HG03565 (cell line): ENCODE measurements around the gene DEPDC5.

Experiments
- ATAC-seq: cut with Tn5 transposase; IDR thresholded peaks from one replicate; pipeline ENCODE4 v1.9.1; 2021; ENCODE audit warnings: mild to moderate bottlenecking, moderate library complexity; ENCODE audit not compliant: unreplicated experiment

DEPDC5 gene

DNA sequence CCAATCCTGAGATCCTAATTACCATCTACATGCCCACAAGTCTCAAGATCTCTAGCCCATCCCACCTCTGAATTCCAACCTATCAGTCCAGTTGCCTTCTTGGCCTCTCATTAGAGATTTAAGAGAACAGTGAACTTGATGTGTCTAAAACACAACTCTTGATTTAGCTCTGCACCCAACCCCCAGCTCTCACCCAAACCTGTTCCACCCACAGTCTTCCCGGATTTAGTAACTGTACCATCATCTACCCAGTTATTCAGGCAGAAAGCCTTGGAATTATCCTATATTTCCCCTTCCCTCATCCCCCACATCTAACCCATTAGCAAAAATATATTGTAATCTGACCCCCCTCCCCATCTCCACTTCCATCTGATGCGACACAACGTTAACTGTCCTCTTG is 166.5 kb downstream of the DEPDC5 start:
- no peak for ATAC-seq

DNA sequence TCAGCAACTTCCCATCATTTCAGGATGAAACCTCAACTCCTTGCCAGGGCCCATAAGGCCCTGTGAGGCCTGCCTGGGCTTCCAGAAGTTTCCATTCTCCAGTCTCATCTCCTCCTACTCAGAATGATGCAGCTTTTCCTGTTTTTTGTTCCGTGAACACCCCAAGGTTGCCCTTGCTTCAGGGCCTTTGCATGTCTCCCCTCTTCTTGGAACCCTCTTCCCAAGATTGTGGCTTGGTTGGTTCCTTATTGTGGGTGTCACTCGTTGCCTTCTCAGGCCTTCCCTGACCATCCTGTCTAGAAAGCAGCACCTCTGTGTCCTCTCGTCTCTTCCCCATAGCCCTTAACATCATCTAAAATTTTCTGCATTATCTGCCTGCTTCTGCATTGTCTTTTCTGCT is 167.3 kb downstream of the DEPDC5 start:
- no peak for ATAC-seq

DNA sequence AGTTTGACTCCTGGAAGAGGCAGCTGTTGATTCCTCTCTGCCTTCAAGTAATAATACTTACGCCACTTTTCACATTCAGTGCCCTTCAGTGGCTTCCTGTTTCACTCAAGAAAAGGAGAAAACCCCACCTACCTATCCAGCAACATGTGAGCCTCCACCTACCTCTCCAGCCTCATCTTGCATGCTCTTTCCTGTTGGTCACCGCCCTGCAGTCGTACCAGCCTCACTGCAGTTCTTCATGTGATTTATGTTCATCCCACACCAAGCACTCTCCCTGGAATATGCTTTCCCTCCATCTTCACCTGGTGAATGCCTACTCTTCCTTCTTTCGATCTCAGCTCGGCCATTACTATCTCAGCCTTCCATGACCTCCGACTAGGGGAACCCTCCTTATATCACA is 168.7 kb downstream of the DEPDC5 start:
- ATAC-seq: no peak

DNA sequence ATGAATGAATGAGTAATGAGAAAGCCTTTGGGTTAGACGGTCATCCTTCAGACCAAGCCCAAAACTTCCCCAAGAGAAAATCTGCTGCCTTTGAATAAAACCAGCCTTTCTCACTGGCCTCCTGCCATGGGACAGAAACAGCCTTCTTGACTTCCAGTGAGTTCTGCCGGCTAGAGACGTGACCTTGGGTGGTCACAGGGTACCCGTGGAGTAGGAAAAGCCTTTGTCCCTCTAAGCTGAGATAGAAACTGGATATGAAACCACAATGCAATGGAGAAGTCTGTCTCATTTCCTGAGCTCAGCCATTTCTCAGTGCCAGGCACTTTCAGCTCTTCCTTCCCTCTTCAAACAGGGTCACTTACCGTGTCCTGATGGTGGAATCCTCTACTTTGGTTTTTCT is 169.3 kb downstream of the DEPDC5 start:
- ATAC-seq: no peak

DNA sequence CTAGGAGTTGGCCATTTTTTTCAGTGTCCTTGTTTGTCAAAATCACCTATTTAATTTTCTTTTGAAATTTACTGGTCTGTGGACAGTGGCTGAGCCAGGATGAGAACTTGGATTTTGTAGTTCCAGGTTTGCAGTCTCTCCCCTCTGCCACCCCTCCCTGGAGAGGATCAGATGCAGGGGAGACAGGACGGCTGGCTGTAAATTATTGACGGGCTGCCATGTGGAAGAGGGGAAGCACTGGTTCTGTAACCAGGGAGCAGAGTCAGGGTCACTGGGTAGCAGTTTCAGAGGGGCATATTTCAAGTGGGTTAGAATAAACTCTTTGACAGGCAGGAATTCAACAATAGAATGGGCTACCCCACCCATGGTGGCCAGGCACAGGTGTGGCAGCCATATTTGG is 169.9 kb downstream of the DEPDC5 start:
- no peak for ATAC-seq

DNA sequence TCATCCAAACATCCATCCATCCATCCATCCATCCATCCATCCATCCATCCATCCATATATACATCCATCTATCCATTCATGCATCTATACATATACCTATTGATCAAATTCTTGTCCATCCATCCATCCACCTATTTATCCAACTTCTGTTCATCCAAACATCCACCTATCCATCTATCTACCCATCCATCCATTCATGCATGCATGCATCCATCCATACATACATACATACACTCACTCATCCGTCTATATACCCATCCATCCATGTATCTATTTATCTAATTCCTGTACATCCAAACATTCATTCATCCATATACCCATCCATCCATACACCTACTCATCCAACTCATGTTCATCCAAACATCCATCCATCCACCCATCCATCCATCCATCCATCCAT is 171.2 kb downstream of the DEPDC5 start:
- no peak for ATAC-seq

DNA sequence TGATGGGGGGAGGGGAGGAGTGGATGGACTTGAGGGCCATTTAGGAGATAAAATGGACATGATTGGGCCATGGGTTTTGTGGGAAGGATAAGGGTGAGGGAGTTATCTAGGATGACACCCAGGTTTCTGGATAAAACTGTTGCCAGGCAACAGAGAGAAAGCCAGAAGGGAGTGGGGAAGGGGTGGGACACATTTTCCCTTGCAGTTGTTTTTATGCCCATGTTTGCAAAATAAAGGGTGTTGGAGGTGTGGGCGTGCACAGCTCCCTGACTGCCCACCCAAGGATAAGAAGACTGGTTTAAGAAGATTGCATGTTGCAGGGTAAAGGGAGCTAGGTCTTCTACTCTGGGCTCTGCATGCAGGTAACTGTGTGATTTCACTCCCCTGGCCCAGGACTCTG is 172.2 kb downstream of the DEPDC5 start:
- no peak for ATAC-seq

DNA sequence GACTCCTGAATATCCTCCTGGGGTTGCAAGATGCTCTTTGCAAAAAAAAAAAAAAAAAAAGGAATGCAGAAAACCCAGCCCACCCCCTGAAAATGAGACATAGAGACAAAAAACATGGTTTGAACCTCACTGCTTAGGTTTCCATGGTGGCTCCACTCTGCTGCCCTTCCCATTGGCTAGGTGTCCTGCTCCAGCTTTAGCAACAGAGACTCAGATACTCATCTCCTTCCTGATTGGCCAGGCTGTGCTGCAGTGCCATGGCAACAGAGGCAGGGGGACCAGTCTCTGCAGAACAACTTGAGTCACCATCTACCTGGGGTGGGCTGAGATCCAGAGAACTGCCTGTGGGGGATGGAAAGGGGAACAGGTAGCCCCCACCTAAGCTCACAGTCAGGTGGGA is 173.2 kb downstream of the DEPDC5 start:
- no peak for ATAC-seq

DNA sequence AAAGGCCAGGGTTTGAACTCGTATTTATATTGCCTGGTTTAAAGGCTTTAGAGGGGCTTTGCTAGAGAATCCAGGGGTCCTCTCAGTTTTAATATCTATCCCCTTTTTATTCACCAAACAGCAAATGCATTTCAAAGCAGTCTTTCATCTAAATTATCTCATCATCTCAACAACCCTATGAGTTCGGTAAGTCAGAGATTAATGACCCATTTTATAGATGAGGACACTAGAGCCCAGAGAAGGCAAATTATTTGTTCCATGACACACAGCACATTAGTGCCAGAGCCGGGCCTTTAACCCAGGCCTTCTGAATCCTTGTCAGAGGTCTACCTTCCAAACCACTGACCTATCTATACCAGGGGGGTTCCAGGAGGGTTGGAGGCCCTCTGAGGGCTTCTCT is 173.7 kb downstream of the DEPDC5 start:
- no peak for ATAC-seq

DNA sequence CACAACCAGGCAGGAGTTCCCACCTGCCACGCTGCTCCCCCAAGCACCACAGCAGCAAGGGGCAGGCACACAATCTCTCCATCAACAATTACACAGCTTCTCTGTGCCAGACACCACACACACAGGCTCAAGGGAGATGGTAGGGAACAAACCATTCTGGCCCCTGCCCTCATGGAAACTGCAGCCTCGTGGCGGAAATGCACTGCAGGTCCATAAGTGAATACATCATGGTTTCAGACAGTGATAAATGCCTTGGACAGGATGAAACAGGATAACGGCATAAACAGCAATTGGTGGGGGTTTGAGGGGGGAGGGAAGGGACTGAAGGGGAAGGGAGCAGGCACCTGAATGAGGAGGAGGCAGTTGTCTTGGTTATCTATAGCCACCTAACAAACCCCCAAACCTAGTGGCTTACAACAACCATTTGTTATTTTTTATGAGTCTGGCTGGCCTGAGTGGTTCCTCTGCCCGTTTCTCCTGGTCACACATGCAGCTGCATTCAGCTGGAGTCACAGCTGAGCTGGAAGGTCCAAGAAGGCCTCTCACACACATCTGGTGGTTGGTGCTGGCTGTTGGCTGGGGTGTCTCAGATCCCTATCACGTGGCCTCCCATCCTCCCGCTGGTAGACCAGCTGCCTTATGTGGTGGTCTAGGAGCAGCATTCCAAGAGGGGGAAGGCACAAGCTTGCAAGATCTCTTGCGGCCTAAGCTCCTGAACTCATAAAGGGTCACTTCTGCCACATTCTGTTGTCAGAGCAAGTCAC is 175.5 kb downstream of the DEPDC5 start:
- ATAC-seq: no peak

DNA sequence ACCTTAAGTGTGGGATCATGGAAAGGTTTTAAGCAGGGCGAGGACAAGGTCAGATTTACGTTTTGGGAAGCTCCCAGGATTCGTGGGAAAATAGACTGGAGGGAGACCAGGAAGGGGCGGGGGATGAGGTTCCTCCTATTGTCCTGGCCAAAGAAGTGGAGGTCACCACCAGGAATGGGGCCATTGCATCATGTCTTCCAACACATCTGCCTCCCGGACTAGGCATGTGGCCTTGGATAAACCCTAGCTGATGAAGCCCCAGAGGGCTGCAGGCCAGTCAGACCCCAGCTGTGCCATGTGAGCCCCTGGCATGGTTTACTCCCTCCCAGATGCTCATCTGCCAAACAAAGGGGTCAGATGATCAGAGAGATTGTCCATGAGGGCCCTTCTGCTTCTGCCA is 179.0 kb downstream of the DEPDC5 start:
- no peak for ATAC-seq

DNA sequence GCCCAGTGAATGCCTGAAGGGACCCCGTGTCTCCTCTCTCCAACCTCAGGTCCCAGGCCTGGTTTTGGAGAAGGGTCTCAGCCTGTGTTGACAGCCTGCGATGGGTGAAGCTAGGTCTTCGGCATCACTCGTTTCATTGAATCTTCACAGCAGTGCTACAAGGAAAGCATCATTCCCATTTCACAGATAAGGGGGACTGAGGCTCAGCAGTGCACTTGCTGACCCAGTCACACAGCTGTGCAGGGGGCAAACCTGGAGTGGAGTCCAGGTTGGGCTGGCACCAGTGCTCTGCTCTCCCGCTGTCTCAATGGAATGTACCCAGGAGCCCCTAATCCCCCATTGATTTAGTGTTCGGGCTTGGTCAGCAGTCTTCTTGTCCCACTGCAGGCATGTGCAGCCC is 179.6 kb downstream of the DEPDC5 start:
- no peak for ATAC-seq

DNA sequence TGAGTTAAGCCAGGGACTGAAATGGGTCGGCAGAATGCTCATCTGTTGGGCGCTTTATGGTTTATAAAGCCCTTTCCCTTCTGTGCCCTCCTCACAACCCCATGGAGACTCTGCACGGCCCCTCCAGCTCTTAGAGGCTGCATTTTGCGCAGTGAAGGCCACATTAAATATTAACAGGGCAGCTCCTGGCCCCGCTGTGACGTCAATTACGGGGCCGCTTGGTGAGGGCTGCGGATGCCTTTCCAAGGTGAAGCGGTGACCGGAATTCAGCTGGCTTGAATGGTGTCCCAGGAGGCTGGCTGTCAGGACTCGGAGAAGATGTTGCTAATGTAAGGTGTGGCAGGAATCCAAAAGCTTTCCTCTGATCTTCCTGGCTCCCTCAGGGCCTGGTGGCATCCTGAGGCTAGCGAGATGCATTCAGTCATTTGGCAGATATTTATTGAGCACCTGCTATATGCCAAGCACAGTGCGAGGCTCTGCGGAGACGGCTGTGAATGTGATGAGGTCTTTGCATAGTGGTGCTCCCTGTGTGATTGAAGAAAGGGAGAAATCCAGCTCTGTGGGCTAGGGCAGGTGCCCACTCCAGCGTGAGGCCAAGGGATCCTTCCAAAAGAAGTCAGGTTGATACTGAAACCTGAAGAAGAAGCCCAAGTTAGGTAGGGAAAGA is 180.1 kb downstream of the DEPDC5 start:
- ATAC-seq: no peak

DNA sequence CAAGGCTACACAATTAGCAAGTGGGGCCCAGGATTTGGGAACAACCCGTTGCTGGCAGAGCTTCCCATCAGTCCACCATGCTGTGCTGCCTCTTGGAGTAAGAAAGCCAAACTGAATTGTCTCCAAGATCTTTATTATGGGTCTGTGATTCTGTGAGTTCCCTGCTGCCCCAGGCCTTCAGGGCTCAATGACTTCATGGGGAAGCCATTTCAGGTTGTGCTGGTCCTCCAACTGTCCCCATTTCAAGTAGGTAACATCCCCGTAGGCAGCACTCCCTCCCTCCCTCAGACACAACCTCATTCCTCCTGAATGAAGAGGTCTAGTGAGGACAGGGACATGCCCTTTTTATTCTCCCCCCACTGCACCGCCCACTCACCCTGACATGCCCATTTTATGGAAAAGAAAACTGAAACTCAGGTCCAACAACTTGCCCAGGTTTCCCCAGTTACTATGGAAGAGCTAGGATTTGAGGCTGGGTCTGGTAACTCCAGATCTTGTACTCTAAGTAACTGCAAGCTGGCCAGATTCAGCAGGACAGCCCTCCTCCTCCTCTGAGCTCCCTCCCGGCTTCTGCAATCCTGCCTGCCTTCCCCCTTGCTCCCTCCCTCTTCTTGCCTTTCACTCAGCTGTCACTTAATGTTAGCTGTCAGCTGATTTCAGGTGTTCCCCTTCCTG is 182.3 kb downstream of the DEPDC5 start:
- no peak for ATAC-seq

DNA sequence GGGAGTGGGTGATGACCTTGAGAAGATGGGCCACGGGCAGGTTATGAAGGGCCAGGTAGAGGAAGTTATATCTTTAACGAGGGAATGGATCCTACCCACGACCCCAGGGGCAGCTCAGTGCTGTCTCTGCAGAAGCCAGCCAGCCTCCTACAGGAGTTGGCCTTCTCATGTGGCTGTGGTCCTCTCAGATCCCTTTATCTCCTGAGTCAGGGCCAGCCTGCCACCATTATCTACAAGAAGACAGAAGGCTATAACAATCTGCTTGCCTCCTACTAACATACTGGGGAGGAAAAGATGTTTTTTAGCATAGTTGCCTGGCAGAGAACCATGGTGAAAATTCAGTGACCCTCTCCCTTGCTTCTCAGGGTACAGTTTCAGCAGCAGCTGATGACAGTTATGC is 183.5 kb downstream of the DEPDC5 start:
- no peak for ATAC-seq

DNA sequence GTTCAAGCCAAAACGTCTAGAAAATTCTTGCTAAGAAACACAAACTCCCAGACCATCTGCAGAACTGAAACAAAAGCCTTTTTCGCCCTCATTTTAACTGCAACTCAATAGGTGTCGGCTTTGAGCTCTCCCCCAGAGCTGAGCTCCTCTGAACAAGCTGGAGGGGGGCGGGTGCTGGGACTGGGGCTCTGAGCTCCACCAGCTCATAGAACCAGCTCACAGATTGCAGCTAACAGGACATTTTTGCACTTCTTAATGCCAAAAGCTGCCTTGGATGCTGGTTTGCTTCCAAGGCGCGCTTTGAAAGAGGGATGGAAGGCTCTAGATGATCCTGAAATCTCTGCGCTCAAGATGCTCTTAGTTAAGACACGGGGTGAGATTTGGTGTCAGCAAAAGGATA is 184.5 kb downstream of the DEPDC5 start:
- no peak for ATAC-seq

DNA sequence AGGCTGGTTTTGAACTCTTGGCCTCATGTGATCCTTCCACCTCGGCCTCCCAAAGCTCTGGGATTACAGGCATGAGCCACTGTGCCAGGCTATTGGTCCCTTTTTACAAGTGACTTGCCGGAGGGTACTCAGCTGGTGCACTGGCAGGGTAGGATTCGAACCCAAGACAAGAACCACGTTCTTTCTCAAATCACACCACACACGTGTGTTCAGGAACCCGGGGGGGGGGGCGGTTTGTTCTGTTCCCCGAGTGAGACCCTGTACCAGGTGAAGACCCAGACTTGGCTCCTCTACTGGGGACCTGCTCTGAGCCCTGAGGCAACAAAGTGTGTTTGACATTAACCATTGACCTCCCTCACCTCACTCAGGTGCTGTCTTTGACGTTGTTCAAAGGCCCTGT is 186.7 kb downstream of the DEPDC5 start:
- ATAC-seq: no peak

DNA sequence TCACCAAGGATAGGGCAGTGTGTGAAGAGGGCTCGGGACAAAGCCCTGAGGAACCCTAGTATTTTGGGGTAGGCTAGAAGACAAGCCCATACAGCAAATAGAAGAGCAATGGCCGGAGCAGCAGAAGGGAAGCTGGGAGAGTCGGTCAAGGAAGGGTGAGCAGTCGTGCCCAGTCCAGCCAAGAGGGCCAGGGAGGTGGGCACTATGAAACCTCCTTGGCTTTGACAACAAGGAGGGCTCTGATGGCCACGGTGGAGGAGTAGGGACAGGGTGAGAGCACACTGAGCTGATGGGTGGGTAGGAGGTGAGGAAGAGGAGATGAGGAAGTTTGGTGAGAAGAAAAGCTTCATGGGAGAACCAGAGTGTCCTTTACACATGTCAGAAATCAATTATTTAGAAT is 188.3 kb downstream of the DEPDC5 start:
- ATAC-seq: no peak

DNA sequence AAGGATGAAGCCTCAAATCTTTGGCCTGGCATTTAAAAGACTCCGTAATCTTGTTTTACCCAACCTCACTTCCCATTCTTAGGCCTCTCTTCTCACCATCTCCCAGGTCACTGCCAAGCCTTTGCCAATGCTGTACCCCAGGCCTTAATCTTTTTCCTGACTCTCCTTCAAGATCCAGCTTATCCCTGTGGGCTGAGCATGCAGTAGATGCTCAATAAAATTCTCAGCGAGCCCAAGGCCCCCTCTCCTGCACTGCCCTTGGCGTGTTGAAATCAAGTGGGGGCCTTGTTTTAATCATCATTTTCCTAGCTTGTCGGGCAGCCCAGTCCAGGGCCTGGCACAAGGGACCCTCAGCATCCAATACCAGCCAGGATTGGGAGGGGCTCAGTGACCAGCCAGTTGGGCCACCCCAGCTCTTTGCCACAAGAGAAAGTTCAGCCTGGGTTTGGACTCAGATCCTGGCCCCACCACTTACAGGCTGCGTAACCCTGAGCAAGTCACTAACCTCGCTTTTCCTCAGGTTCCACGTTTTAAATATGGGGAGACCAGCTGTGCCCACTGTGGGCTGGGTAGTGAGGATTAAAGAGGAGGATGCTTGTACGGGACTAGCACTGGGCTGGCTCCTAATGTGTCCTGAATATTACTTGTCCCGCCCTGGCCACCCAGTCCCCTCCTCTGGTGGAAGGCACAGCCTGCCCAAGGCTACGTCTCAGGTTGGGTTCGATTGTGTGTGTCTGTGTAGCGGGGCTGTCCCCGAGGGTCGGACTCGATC is 189.6 kb downstream of the DEPDC5 start:
- no peak for ATAC-seq

DNA sequence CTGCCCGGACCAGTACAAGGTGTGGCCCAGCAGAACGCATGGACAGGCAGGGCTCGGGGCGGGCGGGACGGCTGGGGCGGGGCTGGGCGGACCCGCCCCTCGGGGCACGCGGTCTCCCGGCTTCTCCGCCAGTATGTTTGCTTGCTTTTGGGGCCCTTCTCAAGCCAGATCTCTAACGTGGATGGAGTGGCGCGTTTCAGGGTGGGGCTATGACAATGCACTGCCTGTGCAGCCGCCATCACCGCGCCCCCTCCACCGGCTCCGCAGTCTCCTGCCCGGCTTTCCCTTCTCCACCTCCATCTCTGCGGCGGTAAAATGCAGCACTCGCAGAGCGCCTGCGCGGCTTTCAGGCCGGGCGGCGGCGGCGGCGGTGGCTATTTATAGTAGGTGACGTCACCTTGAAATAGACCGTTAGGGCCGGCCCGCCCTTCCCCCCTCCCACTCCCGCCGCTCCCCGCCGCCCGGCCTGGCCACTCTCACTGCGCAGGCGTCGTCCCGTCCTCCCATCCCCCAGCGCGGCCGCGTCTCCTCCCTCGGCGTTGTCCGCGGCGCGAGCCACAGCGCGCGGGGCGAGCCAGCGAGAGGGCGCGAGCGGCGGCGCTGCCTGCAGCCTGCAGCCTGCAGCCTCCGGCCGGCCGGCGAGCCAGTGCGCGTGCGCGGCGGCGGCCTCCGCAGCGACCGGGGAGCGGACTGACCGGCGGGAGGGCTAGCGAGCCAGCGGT is 190.3 kb downstream of the DEPDC5 start, which contains the start of gene YWHAH:
TSS of gene YWHAH (plus strand) at position 558 of the 722 bp plus-strand sequence. CDS start 199 bp downstream, outside the sequence.
- peak; percentile 58 for ATAC-seq
